ENCODE measurements around the gene NINJ2. TPM values are rescaled to one million over a fixed set of nuclear protein-coding genes. Genes with fewer than 3 reads are reported as not detected.

NINJ2 gene
- total RNA-seq, 1 donor from 2014 or later: 0.26 TPM

GRCh38 chr12:681568-682256, 18.5 kb upstream of the NINJ2 start:
- no peak overlapping the region for H3K4me3 ChIP-seq (ENCODE audit: low read depth, low read length)
- no peaks in the 10 kb centered on the region for H3K27me3 ChIP-seq (ENCODE audit: control insufficient read depth, insufficient read depth, low read length)
- FAIRE-seq: no peak
- TF ChIP-seq CTCF (IDR thresholded peaks at IDR 0.05; ENCODE audit: insufficient read depth, low read length, severe bottlenecking): no peak
- no peaks in the 10 kb centered on the region for H3K36me3 ChIP-seq (ENCODE audit: control insufficient read depth, insufficient read depth, low read length)
- no peak for DNase-seq (ENCODE audit: low read depth)

- H3K4me3 ChIP-seq (ENCODE audit: low read depth, low read length): no peak overlapping the region
Measured at GRCh38 chr12:678747-679712, 15.8 kb upstream of the NINJ2 start.

DNA sequence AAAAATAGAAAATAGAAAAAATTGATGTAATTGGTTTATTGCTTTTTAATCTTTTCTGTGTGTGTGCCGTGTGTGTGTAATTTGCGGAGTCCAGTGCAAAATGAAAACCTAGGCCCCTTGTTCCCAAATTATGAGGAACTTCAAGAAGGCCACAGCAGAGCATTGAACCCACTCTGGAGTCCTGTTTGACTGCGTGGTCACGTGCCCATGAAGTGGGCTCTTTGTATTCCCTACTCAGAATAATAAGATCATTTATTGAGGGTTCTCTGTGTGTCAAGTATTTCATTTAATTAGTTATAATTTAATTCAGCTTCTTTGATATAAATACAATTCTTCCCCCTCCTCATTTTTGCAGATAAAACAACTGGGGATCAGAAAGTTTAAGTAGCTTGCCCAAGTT, 12.3 kb upstream of the NINJ2 start:
- H3K36me3 ChIP-seq (ENCODE audit: control insufficient read depth, insufficient read depth, low read length): no peaks in the 10 kb centered on the region
- DNase-seq (ENCODE audit: low read depth) (no peak), FAIRE-seq (no peak)
- no peak for TF ChIP-seq CTCF (IDR thresholded peaks at IDR 0.05; ENCODE audit: insufficient read depth, low read length, severe bottlenecking)
- H3K4me3 ChIP-seq (ENCODE audit: low read depth, low read length): no peak overlapping the region
- H3K27me3 ChIP-seq (ENCODE audit: control insufficient read depth, insufficient read depth, low read length): no peaks in the 10 kb centered on the region

More at GRCh38 chr12:678747-679712, 15.8 kb upstream of the NINJ2 start:
- FAIRE-seq (no peak), DNase-seq (ENCODE audit: low read depth) (no peak)
- Histone ChIP-seq H3K36me3 (ENCODE audit: control insufficient read depth, insufficient read depth, low read length) (no peaks in the 10 kb centered on the region), H3K27me3 (ENCODE audit: control insufficient read depth, insufficient read depth, low read length) (no peaks in the 10 kb centered on the region)
- TF ChIP-seq CTCF (IDR thresholded peaks at IDR 0.05; ENCODE audit: insufficient read depth, low read length, severe bottlenecking): no peak

DNA sequence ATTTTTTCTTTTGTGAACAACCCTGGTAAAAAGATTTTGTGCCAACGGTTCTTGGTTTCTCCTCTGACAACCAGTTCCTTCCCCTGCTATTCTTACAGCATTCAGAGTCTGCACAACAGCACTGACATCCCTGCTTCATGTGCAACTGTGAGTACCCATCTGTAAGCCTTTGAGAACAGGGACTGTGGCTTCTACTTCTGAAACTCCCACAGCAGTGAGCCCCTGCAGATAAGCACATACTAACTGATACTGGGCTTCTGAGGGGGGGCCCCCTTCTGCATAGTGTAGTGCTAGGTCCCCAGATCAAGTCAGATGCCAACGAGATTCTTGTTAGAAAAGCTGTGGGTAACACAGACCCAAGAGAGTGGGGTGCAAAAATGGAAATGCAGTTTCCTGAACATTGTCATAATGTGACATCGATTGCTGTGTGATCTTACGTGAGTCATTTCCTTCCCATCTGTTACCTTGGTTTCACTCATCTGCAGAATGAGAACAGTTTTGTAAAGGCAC, 11.1 kb upstream of the NINJ2 start:
- H3K27me3 ChIP-seq (ENCODE audit: control insufficient read depth, insufficient read depth, low read length): no peaks in the 10 kb centered on the region
- no peak overlapping the region for H3K4me3 ChIP-seq (ENCODE audit: low read depth, low read length)
- no peaks in the 10 kb centered on the region for H3K36me3 ChIP-seq (ENCODE audit: control insufficient read depth, insufficient read depth, low read length)
- FAIRE-seq (no peak), DNase-seq (ENCODE audit: low read depth) (peak; percentile 38)
- TF ChIP-seq CTCF (IDR thresholded peaks at IDR 0.05; ENCODE audit: insufficient read depth, low read length, severe bottlenecking): no peak

GRCh38 chr12:673849-674248, 10.6 kb upstream of the NINJ2 start:
- Histone ChIP-seq H3K4me3 (ENCODE audit: low read depth, low read length) (no peak overlapping the region), H3K27me3 (ENCODE audit: control insufficient read depth, insufficient read depth, low read length) (no peaks in the 10 kb centered on the region), H3K36me3 (ENCODE audit: control insufficient read depth, insufficient read depth, low read length) (no peaks in the 10 kb centered on the region)
- DNase-seq (ENCODE audit: low read depth) (no peak), FAIRE-seq (no peak)
- TF ChIP-seq CTCF (IDR thresholded peaks at IDR 0.05; ENCODE audit: insufficient read depth, low read length, severe bottlenecking): no peak

All from bronchial epithelial cell (primary cell).